ENCODE results near the gene SLC22A1.

SLC22A1 gene

DNA sequence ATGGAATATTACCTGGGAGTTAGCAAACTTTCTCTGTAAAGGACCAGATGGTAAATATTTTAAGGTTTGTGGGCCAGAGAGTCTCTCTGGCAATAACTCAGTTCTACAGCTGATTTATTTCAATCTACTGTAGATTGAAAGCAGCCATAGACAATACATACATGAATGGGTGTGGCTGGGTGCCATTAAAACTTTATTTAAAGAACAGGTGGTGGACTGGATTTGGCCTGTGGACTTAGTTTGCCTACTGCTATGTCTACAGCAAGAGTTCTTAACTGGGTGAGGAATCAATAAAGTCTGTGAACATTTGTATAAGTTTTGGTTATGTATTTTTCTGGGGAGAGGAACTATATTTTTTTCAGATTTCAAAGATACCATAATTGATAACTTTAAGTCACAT is 81.9 kb downstream of the SLC22A1 start:
- H3K36me3 Mint-ChIP-seq (ENCODE audit: low read depth), result no peaks in the 10 kb centered on the region
- no peaks in the 10 kb centered on the region for H3K4me1 Mint-ChIP-seq (ENCODE audit: low read depth)
- H3K27me3 Mint-ChIP-seq (ENCODE audit: low read depth), result no peaks in the 10 kb centered on the region
- H3K4me3 Mint-ChIP-seq, result no peak overlapping the region
- no peak for DNase-seq (ENCODE audit: low spot score)
- H3K27ac Mint-ChIP-seq, result no peak overlapping the region
- H3K9me3 Mint-ChIP-seq, result no peaks in the 10 kb centered on the region

DNA sequence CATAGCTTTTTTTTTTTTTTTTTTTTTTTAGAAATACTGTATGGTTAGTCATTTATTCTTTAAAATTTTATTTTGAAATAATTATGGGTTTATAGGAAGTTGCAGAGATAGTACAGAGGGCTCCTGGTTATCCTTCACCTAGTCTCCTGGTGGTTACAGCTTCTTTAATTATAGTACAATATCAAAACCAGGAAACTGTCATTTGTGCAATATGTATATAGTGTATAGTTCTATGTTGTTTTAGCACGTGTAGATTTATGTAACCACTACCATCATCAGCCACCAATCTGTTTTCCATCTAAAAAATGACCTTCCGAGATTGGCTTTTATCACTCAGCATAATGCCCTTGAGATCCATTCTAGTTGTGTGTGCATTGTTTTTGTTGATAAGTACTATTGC is 82.3 kb downstream of the SLC22A1 start:
- Mint-ChIP-seq H3K27me3 (ENCODE audit: low read depth) (no peaks in the 10 kb centered on the region), H3K36me3 (ENCODE audit: low read depth) (no peaks in the 10 kb centered on the region), H3K4me3 (no peak overlapping the region), H3K4me1 (ENCODE audit: low read depth) (no peaks in the 10 kb centered on the region), H3K27ac (no peak overlapping the region), H3K9me3 (no peaks in the 10 kb centered on the region)
- DNase-seq (ENCODE audit: low spot score), result no peak

DNA sequence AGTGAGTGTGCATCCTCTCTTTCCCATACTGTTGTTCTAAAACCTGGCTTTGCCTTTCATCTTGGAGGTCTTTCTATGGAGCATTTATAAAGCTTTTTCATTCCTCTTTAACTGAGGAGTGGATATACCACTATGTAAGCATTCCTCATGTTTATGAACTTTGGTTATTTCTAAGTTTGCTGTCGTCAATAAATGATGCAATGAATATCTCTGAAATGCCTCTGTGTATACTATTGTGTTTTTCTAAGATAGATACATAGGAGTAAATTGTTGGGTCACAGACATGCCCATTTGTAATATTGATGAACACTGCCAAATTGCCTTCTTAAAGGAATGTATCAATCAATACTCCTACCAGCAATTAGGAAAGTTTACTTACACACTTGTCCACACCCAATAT is 83.1 kb downstream of the SLC22A1 start:
- H3K27me3 Mint-ChIP-seq (ENCODE audit: low read depth), result no peaks in the 10 kb centered on the region
- no peaks in the 10 kb centered on the region for H3K4me1 Mint-ChIP-seq (ENCODE audit: low read depth)
- H3K36me3 Mint-ChIP-seq (ENCODE audit: low read depth), result no peaks in the 10 kb centered on the region
- H3K4me3 Mint-ChIP-seq, result no peak overlapping the region
- no peak overlapping the region for H3K27ac Mint-ChIP-seq
- DNase-seq (ENCODE audit: low spot score), result no peak
- H3K9me3 Mint-ChIP-seq, result no peaks in the 10 kb centered on the region

DNA sequence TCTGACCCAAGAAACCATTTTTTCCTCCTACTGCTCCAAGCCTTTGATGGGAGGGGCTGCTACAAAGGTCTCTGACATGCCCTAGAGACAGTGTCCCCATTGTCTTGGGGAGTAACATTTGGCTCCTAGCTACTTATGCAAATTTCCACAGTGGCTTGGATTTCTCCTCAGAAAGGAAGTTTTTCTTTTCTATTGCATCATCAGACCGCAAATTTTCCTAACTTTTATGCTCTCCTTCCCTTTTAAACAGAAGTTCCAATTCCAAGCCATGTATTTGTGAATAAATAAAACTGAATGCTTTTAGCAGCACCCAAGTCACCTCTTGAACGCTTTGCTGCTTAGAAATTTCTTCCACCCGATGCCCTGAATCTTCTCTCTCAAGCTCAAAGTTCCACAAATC is 86.0 kb downstream of the SLC22A1 start:
- Mint-ChIP-seq H3K4me3 (no peak overlapping the region), H3K27ac (no peak overlapping the region), H3K4me1 (ENCODE audit: low read depth) (no peaks in the 10 kb centered on the region), H3K9me3 (no peaks in the 10 kb centered on the region), H3K27me3 (ENCODE audit: low read depth) (no peaks in the 10 kb centered on the region), H3K36me3 (ENCODE audit: low read depth) (no peaks in the 10 kb centered on the region)
- DNase-seq (ENCODE audit: low spot score), result no peak
